Endothelial cell of umbilical vein (primary cell): ENCODE results near the gene KCNE5. TPM values are rescaled to one million over a fixed set of nuclear protein-coding genes. Genes with fewer than 3 reads are reported as not detected.

Source experiments
- Bru-seq: library from RNA; stranded (reverse); fragments of 400-500 nt; gene quantifications from one replicate; lab custom pipeline; 2021; lab: Mats Ljungman, UMichigan
- BruChase-seq, 2 experiments: library from RNA; stranded (reverse); fragments of 400-500 nt; gene quantifications; one replicate each; lab custom pipeline; 2021; lab: Mats Ljungman, UMichigan
- BruUV-seq: library from RNA; stranded (reverse); fragments of 400-500 nt; replicated peaks from 2 replicates; lab custom pipeline; 2021; lab: Mats Ljungman, UMichigan
- CTCF ChIA-PET: fragments of 300-600, 350-600 bp; sonication (Branson Sonifier 250); formaldehyde crosslinking; loops from one replicate; lab custom pipeline; 2021; ENCODE audit warnings: antibody characterized with exemption, inconsistent platforms; lab: Charles Lee
- POLR2A ChIA-PET: fragments of 300-600, 350-600 bp; sonication (Branson Sonifier 250); formaldehyde crosslinking; loops from one replicate; lab custom pipeline; 2021; ENCODE audit warnings: antibody characterized with exemption, inconsistent platforms; lab: Charles Lee
- DNase-seq: peaks from one replicate; pipeline ENCODE4 v3.0.0-alpha.2; 2011; ENCODE audit warnings: low read depth, low spot score
- FAIRE-seq: peaks from 2 replicates; lab custom pipeline; 2011; peaks lifted over from hg19 to GRCh38; lab: Jason Lieb, UNC
- H2AFZ ChIP-seq: 2 replicates; pipeline ENCODE4 v1.6.0; 2012; ENCODE audit warnings: low read depth, low read length, control low read depth, inconsistent platforms
- H3K27ac ChIP-seq: 2 replicates; pipeline ENCODE4 v1.5.1; 2011; ENCODE audit warnings: low read depth, mild to moderate bottlenecking, control low read depth, low read length, moderate library complexity; ENCODE audit not compliant: insufficient read depth
- H3K27me3 ChIP-seq, 2 experiments: 2 replicates each; pipeline versions ENCODE4 v1.6.0 to v1.6.1; 2011; ENCODE audit warnings: low read length in 2 of 2, mixed read lengths in 1 of 2; ENCODE audit not compliant: control insufficient read depth in 2 of 2, insufficient read depth in 2 of 2
- H3K36me3 ChIP-seq, 2 experiments: 2 replicates in 1 of 2; 3 replicates in 1 of 2; pipeline ENCODE4 v1.5.1; 2011; ENCODE audit warnings: low read length in 2 of 2, mild to moderate bottlenecking in 1 of 2, moderate library complexity in 1 of 2; ENCODE audit not compliant: control insufficient read depth in 2 of 2, insufficient read depth in 2 of 2; ENCODE audit errors: extremely low read depth in 1 of 2
- H3K4me1 ChIP-seq: 3 replicates; pipeline ENCODE4 v1.5.1; 2011; ENCODE audit warnings: mild to moderate bottlenecking, low read length; ENCODE audit not compliant: control insufficient read depth, insufficient read depth; ENCODE audit errors: extremely low read depth
- H3K4me2 ChIP-seq: 2 replicates; pipeline ENCODE4 v1.6.1; 2011; ENCODE audit warnings: low read length, control low read depth, mixed read lengths; ENCODE audit not compliant: insufficient read depth
- H3K4me3 ChIP-seq, 3 experiments: fragments of 200-600 bp in 1 of 3; sonication (generic), shearing (Covaris generic) in 1 of 3; replicated peaks in 1 of 3; 2 replicates each; pipeline ENCODE4 v1.5.1; 2011 to 2016; ENCODE audit warnings: control low read depth in 3 of 3, low read length in 3 of 3, mild to moderate bottlenecking in 2 of 3, inconsistent platforms in 1 of 3, low read depth in 1 of 3, moderate library complexity in 1 of 3; ENCODE audit not compliant: insufficient read depth in 1 of 3
- H3K79me2 ChIP-seq: 2 replicates; pipeline ENCODE4 v1.6.0; 2012; ENCODE audit warnings: low read length, inconsistent platforms; ENCODE audit not compliant: control insufficient read depth, insufficient read depth
- H3K9ac ChIP-seq: replicated peaks from 2 replicates; pipeline ENCODE3; 2011; ENCODE audit warnings: low read length, control low read depth; ENCODE audit not compliant: insufficient read depth; ENCODE audit errors: extremely low read depth
- H3K9me1 ChIP-seq: replicated peaks from 3 replicates; pipeline ENCODE4 v1.6.0; 2011; ENCODE audit warnings: mild to moderate bottlenecking, low read length; ENCODE audit not compliant: control insufficient read depth, insufficient read depth; ENCODE audit errors: extremely low read depth
- H3K9me3 ChIP-seq: replicated peaks from 2 replicates; pipeline ENCODE4 v1.5.1; 2012; ENCODE audit warnings: low read length, inconsistent platforms; ENCODE audit not compliant: control insufficient read depth, insufficient read depth
- H4K20me1 ChIP-seq: replicated peaks from 2 replicates; pipeline ENCODE3; 2011; ENCODE audit warnings: mild to moderate bottlenecking, low read length; ENCODE audit not compliant: control insufficient read depth, insufficient read depth; ENCODE audit errors: extremely low read depth
- EZH2 ChIP-seq: IDR thresholded peaks from 2 replicates; pipeline ENCODE4 v1.6.1; 2012; ENCODE audit warnings: borderline replicate concordance, low read depth, mild to moderate bottlenecking, moderate library complexity, low read length, inconsistent platforms; ENCODE audit not compliant: severe bottlenecking
- FOS ChIP-seq: IDR thresholded peaks from 2 replicates; pipeline ENCODE4 v1.6.1; 2011; ENCODE audit warnings: mild to moderate bottlenecking, low read length, moderate library complexity, borderline replicate concordance; ENCODE audit not compliant: insufficient read depth
- GATA2 ChIP-seq: IDR thresholded peaks from 2 replicates; pipeline ENCODE4 v1.7.0; 2011; ENCODE audit warnings: low read depth, mild to moderate bottlenecking, moderate library complexity, mixed read lengths, low read length; ENCODE audit not compliant: insufficient read length, insufficient read depth
- JUN ChIP-seq: IDR thresholded peaks from 2 replicates; pipeline ENCODE4 v1.6.1; 2011; ENCODE audit warnings: borderline replicate concordance, low read depth; ENCODE audit not compliant: insufficient read length, insufficient read depth
- MYC ChIP-seq: IDR thresholded peaks from one replicate; pipeline ENCODE4 v1.6.1; 2011; ENCODE audit warnings: mild to moderate bottlenecking, low read depth, low read length
- POLR2A ChIP-seq: IDR thresholded peaks from 2 replicates; pipeline ENCODE4 v1.6.1; 2012; ENCODE audit warnings: low read depth, mild to moderate bottlenecking, control low read depth, low read length
- POLR2AphosphoS5 ChIP-seq: IDR thresholded peaks from 2 replicates; pipeline ENCODE4 v1.6.1; 2012; ENCODE audit warnings: low read depth, mild to moderate bottlenecking, control low read depth, low read length, moderate library complexity; ENCODE audit not compliant: insufficient read depth
- dilution Hi-C: fragments of 300-500 bp; cut with MboI; formaldehyde crosslinking; loops from one replicate; pipeline ENCODE4 v1.15.0; 2019; ENCODE audit warnings: low sequenced_read_pairs; ENCODE audit not compliant: extremely low pct_ligation_motif_present
- intact Hi-C: fragments of 100-400 bp; cut with micrococcal nuclease; formaldehyde crosslinking; loops from one replicate; pipeline ENCODE4 v1.10.0; 2022
- long read RNA-seq: library from polyadenylated mRNA; stranded (forward); transcript quantifications from one replicate; pipeline ENCODE4 v2.0.0, GENCODE V29; 2021
- polyA minus RNA-seq, 3 experiments: library from RNA; depleted of rRNA, polyadenylated mRNA; stranded (reverse); fragments of >200 nt; gene quantifications; 1 replicate in 1 of 3; 2 replicates in 2 of 3; pipeline ENCODE4 v1.2.3, GENCODE V29; 2011
- polyA plus RNA-seq, 4 experiments: library from polyadenylated mRNA; depleted of rRNA in 3 of 4; stranded (reverse) in 3 of 4; unstranded in 1 of 4; fragments of >200 nt; gene quantifications; 2 replicates each; pipeline versions ENCODE4 v1.2.1 to v1.2.3, GENCODE V29; 2011 to 2012; ENCODE audit warnings: missing spikeins in 1 of 4
- total RNA-seq: library from RNA; stranded (reverse); gene quantifications from 2 replicates; pipeline ENCODE4 v1.2.3, GENCODE V29; 2021
- TF ChIP-seq, protein P1 (sequence below), 2 donors: IDR thresholded peaks; 1 replicate in 1 of 2; 2 replicates in 1 of 2; pipeline ENCODE4 v1.5.1; 2011; ENCODE audit warnings: low read length in 2 of 2, mild to moderate bottlenecking in 2 of 2, moderate library complexity in 2 of 2, control low read depth in 1 of 2, inconsistent platforms in 1 of 2, low read depth in 1 of 2; ENCODE audit not compliant: insufficient read depth in 1 of 2; ENCODE audit errors: extremely low read depth in 1 of 2
- TF ChIP-seq, protein P2 (sequence below): IDR thresholded peaks from 2 replicates; pipeline ENCODE4 v1.6.1; 2011; ENCODE audit not compliant: insufficient read depth, insufficient read length

The KCNE5 gene
- 0.31 and 0.44 TPM in 2 replicates for total RNA-seq
- polyA plus RNA-seq, result 0.15 and 0.27 TPM in 2 replicates
- polyA plus RNA-seq (2011; cell fraction: cytosol; rRNA removed), result 0.08 and 0.19 TPM in 2 replicates
- 0.80 and 0.86 TPM in 2 replicates for polyA plus RNA-seq (2011; cell fraction: nucleus; rRNA removed)
- polyA plus RNA-seq (2012), result 0.41 TPM in 1 of 2 replicates, not detected in the other
- 0.80 and 0.87 TPM in 2 replicates for polyA minus RNA-seq
- polyA minus RNA-seq (2011; cell fraction: cytosol; rRNA and poly(A)+ RNA removed), result not detected
- polyA minus RNA-seq (2011; cell fraction: nucleus; rRNA and poly(A)+ RNA removed), result 1.3 and 1.7 TPM in 2 replicates
- Bru-seq, nascent RNA, result percentile 44 among the genes with signal in this experiment
- percentile 68 among the genes with signal in this experiment for BruChase-seq, experiment 1, labeled RNA remaining after a 6-hour chase
- BruChase-seq, experiment 2, labeled RNA remaining after a 2-hour chase, result percentile 53 among the genes with signal in this experiment
- long read RNA-seq, result 0 reads

DNA sequence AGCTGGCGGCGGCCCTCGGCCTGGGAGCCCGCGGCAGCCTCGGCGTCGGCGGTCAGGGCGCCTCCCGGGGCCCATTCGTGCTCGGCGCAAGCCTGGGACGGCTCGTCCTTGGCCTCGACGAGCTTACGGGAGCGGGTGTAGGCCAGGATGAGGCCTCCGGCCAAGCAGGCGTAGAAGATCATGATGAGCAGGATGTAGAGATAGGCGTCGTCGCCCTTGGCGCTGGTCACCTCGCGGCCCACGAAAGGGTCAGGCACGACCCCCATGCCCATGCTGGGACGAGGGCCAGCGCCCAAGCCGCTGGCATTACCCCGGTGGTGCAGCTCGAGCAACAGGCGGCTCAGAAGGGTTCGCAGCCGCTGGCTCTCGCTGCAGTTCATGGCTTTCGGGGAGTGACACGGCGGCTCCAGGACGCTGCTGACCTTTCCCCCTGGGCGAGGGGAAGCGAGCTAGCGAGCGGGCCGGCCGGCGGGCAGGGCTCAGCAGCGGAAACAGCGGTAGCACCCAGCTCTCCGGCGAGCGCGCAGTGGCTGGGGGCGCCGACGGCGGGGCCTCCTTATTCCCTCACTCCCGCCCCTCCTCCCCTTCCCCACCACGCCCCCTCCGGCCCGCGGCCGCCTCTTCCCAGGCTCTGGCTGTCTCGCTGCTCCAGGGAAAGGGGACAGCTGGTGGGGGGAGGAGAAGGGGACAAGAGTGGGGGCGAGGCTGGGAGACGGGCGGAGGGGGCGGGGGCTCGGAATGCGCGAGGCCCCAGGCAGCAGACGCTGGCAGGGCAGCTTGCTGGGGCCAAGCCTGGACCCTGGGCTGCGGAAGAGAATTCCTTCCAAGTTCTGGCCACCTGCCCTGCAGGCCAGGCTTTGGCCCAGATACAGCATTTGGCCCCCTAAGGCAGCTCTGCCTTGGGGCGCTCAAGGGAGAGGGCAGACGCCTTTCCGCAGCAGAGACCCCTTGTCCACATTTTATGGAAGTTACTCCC lies at the start of gene KCNE5:
TSS of gene KCNE5 (minus strand) at position 532 of the 976 bp plus-strand sequence. CDS start at position 380, 152 bp downstream.
- no peaks in the 10 kb centered on the region for H3K9me3 ChIP-seq
- POLR2A ChIA-PET, result no interaction called here
- CTCF ChIA-PET, result interaction anchor here (0.7 to 1.3 kb wide), 3 partner anchors 9 to 139 kb away, joined by 3 to 8 read pairs (median 3); no protein-coding TSS in a partner anchor

DNA sequence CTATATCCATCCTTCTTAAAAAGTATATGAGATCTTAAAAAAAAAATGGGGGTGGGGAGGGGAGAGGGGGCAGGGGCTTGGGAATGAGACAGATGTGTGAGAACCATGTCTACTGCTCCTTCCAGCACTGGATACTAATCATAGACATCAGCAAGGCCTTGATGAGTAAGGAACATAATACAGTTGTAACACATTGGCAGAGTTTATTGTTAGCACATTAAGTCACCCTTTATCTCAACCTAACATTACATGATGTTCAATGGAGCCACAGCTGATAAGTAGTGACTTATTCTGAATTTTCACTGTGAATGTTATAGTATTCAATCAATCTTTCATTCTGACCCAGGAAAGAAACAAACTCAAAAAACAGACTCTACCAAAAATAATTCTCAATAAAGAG lies 47.3 kb upstream of the KCNE5 start:
- dilution Hi-C loops (no loop called here), intact Hi-C loops (no loop called here)
- Histone ChIP-seq H3K4me3 (no peak overlapping the region), H3K79me2 (peaks cover 5% of the 10 kb centered on the region), H3K9me3 (no peaks in the 10 kb centered on the region), H3K4me1 (no peaks in the 10 kb centered on the region), H3K4me2 (no peak overlapping the region), H2AFZ (no peak overlapping the region), H3K27me3 (no peaks in the 10 kb centered on the region), H3K27ac (no peak overlapping the region), H3K9me1 (no peaks in the 10 kb centered on the region), H3K9ac (no peak overlapping the region), H4K20me1 (no peaks in the 10 kb centered on the region), H3K36me3 (peaks cover 0 to 3% of the 10 kb centered on the region in 2 experiments)
- CTCF ChIA-PET, result no interaction called here
- BruUV-seq, result no TSS peak
- TF ChIP-seq EZH2, result no peak
- TF ChIP-seq, protein P1, sequence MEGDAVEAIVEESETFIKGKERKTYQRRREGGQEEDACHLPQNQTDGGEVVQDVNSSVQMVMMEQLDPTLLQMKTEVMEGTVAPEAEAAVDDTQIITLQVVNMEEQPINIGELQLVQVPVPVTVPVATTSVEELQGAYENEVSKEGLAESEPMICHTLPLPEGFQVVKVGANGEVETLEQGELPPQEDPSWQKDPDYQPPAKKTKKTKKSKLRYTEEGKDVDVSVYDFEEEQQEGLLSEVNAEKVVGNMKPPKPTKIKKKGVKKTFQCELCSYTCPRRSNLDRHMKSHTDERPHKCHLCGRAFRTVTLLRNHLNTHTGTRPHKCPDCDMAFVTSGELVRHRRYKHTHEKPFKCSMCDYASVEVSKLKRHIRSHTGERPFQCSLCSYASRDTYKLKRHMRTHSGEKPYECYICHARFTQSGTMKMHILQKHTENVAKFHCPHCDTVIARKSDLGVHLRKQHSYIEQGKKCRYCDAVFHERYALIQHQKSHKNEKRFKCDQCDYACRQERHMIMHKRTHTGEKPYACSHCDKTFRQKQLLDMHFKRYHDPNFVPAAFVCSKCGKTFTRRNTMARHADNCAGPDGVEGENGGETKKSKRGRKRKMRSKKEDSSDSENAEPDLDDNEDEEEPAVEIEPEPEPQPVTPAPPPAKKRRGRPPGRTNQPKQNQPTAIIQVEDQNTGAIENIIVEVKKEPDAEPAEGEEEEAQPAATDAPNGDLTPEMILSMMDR (IDR thresholded peaks at IDR 0.05; ENCODE audit: extremely low read depth in 1 of 2, insufficient read depth in 1 of 2, low read depth in 1 of 2, low read length in 2 of 2), result no peak
- TF ChIP-seq MYC, result no peak
- TF ChIP-seq POLR2A, result no peak
- TF ChIP-seq, protein P2, sequence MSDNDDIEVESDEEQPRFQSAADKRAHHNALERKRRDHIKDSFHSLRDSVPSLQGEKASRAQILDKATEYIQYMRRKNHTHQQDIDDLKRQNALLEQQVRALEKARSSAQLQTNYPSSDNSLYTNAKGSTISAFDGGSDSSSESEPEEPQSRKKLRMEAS, result no peak
- no peak for TF ChIP-seq POLR2AphosphoS5
- no peak for TF ChIP-seq FOS
- TF ChIP-seq GATA2, result no peak
- TF ChIP-seq JUN, result no peak
- POLR2A ChIA-PET, result no interaction called here
- FAIRE-seq, result no peak
- DNase-seq, result no peak

More for the DNA sequence above, at the start of gene KCNE5:
- no peaks in the 10 kb centered on the region for H3K79me2 ChIP-seq
- FAIRE-seq, result no peak
- H3K27me3 ChIP-seq, result no peaks in the 10 kb centered on the region
- dilution Hi-C loops, result no loop called here
- H4K20me1 ChIP-seq, result no peaks in the 10 kb centered on the region
- no peaks in the 10 kb centered on the region for H3K36me3 ChIP-seq
- peaks cover 7% of the 10 kb centered on the region for H3K4me1 ChIP-seq
- DNase-seq, result no peak
- intact Hi-C loops, result loop anchor here (5.0 kb wide), 1 partner anchor 262 kb away; no protein-coding TSS in a partner anchor
- TF ChIP-seq GATA2, result no peak
- no peak for TF ChIP-seq FOS
- no peak for TF ChIP-seq JUN
- no peak for TF ChIP-seq EZH2
- H3K4me2 ChIP-seq, result no peak within 1 kb of the TSS
- H3K4me3 ChIP-seq, result peak within 1 kb of the TSS in 1 of 3 experiments; percentile 25
- no TSS peak for BruUV-seq
- H3K27ac ChIP-seq, result no peak within 1 kb of the TSS
- no peak within 1 kb of the TSS for H2AFZ ChIP-seq
- H3K9ac ChIP-seq, result no peak within 1 kb of the TSS
- H3K9me1 ChIP-seq, result no peaks in the 10 kb centered on the region
